Endothelial cell (in vitro differentiated cells): ENCODE measurements around the gene IWS1. TPM values are rescaled to one million over a fixed set of nuclear protein-coding genes. Genes with fewer than 3 reads are reported as not detected.
"Not testable (repeated sequence)": the region's sequence is repeated elsewhere in the genome, so short reads cannot be mapped to it uniquely, and the experiment has no call there.

Source experiments
- DNase-seq: peaks from one replicate; pipeline ENCODE4 v3.0.0; 2021; ENCODE audit warnings: low spot score
- H3K27ac Mint-ChIP-seq: one replicate; pipeline ENCODE4 v1.8.0; 2021; ENCODE audit warnings: mixed read lengths, inconsistent platforms; ENCODE audit not compliant: unreplicated experiment
- H3K27me3 Mint-ChIP-seq: one replicate; pipeline ENCODE4 v1.8.0; 2021; ENCODE audit warnings: mild to moderate bottlenecking, moderate library complexity, mixed read lengths, inconsistent platforms; ENCODE audit not compliant: unreplicated experiment
- H3K36me3 Mint-ChIP-seq: one replicate; pipeline ENCODE4 v1.8.0; 2021; ENCODE audit warnings: mild to moderate bottlenecking, low read depth, mixed read lengths, inconsistent platforms; ENCODE audit not compliant: unreplicated experiment
- H3K4me1 Mint-ChIP-seq: one replicate; pipeline ENCODE4 v1.8.0; 2021; ENCODE audit warnings: mild to moderate bottlenecking, mixed read lengths, inconsistent platforms; ENCODE audit not compliant: unreplicated experiment
- H3K4me3 Mint-ChIP-seq: one replicate; pipeline ENCODE4 v1.8.0; 2021; ENCODE audit warnings: mild to moderate bottlenecking, mixed read lengths, inconsistent platforms; ENCODE audit not compliant: unreplicated experiment
- H3K9me3 Mint-ChIP-seq: one replicate; pipeline ENCODE4 v1.8.0; 2021; ENCODE audit warnings: mixed read lengths, inconsistent platforms; ENCODE audit not compliant: unreplicated experiment
- total RNA-seq: library from RNA; stranded (reverse); fragmentation: NEBNext Ultra II Directional; extraction: Animal tissue kit (Norgen Biotek cat#: 25700); gene quantifications from one replicate; pipeline ENCODE4 v1.2.1, GENCODE V29; 2021; ENCODE audit not compliant: unreplicated experiment
- TF ChIP-seq, protein P1 (sequence below): fragments of 200-600 bp; sonication (generic); IDR thresholded peaks from one replicate; pipeline ENCODE4 v1.5.0; 2021; ENCODE audit warnings: antibody characterized with exemption; ENCODE audit not compliant: unreplicated experiment

Gene IWS1
- total RNA-seq, 1 donor from 2014 or later = 50.5 TPM

DNA sequence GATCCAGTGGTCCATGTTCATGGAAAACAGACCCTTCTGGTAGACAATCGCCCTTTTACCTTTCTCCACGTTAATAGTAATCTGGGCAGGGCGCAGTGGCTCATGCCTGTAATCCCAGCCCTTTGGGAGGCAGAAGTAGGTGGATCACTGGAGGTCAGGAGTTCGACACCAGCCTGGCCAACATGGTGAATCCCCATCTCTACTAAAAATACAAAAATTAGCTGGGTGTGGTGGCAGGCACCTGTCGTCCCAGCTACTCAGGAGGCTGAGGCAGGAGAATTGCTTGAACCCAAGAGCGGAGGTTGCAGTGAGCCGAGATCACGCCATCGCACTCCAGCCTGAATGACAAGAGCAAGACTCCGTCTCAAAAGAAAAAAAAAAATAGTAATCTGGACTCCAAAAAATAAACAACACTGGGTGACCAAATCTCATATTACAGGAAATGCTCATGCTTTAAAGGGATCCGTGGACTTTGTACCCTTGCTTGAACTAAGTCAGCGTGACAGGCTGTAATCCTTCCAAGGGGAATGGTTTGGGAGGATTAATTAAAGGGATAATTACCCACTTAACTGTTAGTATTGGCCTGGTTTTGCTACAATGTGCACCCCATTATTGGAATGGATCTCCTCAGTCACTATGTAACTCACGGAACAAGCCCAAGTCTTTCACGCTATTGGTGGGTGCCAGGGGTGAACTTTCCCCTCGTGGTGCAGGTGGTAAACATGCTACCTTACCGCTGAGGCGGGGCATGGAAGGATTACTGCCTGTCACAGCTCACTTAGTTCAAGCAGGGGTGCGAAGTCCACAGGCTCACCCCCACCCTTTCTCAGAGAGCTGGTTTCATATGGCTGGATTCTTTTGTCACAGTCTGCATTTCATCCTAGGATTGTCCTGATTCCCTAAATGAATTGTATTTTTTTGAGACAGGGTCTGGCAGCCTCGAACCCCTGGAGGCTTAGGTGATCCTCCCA is 71.4 kb downstream of the IWS1 start:
- no peak overlapping the region for H3K27ac Mint-ChIP-seq
- no peak overlapping the region for H3K4me3 Mint-ChIP-seq
- H3K36me3 Mint-ChIP-seq = no peaks in the 10 kb centered on the region
- H3K27me3 Mint-ChIP-seq = peaks cover 4% of the 10 kb centered on the region
- TF ChIP-seq, protein P1, sequence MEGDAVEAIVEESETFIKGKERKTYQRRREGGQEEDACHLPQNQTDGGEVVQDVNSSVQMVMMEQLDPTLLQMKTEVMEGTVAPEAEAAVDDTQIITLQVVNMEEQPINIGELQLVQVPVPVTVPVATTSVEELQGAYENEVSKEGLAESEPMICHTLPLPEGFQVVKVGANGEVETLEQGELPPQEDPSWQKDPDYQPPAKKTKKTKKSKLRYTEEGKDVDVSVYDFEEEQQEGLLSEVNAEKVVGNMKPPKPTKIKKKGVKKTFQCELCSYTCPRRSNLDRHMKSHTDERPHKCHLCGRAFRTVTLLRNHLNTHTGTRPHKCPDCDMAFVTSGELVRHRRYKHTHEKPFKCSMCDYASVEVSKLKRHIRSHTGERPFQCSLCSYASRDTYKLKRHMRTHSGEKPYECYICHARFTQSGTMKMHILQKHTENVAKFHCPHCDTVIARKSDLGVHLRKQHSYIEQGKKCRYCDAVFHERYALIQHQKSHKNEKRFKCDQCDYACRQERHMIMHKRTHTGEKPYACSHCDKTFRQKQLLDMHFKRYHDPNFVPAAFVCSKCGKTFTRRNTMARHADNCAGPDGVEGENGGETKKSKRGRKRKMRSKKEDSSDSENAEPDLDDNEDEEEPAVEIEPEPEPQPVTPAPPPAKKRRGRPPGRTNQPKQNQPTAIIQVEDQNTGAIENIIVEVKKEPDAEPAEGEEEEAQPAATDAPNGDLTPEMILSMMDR = no peak
- H3K4me1 Mint-ChIP-seq = peaks cover 4% of the 10 kb centered on the region
- DNase-seq = no peak
- no peaks in the 10 kb centered on the region for H3K9me3 Mint-ChIP-seq

DNA sequence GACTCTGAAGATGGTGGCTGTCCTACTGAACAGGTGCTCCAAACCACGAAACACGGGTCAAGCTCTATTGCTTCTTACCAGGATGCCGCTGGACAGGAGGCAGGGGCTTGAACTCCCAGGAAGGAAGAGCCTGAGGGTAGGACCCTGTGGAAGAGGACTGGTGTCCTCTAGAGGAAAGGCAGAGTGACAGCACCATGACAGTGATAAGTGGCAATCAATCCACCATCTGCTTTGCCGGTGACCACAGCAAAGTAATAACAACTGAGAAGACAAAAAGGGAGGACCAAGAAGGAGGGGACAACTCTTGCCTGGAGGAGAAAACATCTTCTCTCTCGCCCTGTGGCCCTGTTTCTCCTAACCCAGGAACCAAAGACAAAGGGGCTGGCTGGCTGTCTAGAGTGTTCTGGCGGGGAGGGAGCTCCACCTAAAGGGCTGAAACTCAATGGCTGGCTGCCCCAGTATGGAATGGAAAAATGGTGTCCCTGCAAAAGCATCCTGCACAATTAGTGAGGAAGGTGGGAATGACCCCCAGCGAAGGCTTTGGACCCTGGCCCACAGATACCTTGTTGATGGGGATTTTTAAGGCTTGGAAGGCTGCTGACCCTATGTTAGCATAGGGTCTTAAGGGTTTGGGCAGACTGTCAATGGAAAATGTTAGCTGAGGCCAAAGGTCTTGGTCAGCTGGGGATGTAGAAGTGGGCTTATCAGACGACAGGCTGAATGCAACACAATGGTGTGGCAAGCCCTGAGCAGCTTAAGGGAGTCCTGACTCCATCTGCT is 72.7 kb downstream of the IWS1 start:
- DNase-seq = no peak
- H3K27ac Mint-ChIP-seq = no peak overlapping the region

DNA sequence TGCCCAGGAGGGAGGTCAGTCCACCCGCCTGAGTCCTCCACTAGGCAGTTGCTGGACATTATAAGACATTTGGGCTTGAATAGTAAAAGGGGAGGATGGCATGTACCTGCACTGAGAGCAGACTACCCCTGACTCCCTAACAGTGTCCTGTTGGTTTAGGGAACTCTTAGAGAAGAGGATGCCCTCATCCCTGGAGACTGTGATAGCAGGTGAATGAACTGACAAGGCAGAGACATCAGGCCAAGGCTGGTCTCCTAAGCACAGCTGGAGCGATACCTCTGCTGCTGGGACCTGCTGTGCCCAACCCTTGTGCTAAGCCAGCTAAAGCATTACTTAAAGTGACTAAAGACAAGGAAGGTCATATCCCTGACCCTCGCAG is 73.3 kb downstream of the IWS1 start:
- Mint-ChIP-seq H3K9me3 (no peaks in the 10 kb centered on the region), H3K27me3 (peaks cover 4% of the 10 kb centered on the region), H3K4me3 (no peak overlapping the region), H3K36me3 (no peaks in the 10 kb centered on the region), H3K27ac (no peak overlapping the region), H3K4me1 (peaks cover 4% of the 10 kb centered on the region)
- TF ChIP-seq, protein P1 = no peak
- DNase-seq = no peak

More for the DNA sequence above, 72.7 kb downstream of the IWS1 start:
- H3K36me3 Mint-ChIP-seq = no peaks in the 10 kb centered on the region
- no peak overlapping the region for H3K4me3 Mint-ChIP-seq
- H3K27me3 Mint-ChIP-seq = peaks cover 4% of the 10 kb centered on the region
- H3K9me3 Mint-ChIP-seq = no peaks in the 10 kb centered on the region
- peaks cover 4% of the 10 kb centered on the region for H3K4me1 Mint-ChIP-seq
- TF ChIP-seq, protein P1 = no peak

DNA sequence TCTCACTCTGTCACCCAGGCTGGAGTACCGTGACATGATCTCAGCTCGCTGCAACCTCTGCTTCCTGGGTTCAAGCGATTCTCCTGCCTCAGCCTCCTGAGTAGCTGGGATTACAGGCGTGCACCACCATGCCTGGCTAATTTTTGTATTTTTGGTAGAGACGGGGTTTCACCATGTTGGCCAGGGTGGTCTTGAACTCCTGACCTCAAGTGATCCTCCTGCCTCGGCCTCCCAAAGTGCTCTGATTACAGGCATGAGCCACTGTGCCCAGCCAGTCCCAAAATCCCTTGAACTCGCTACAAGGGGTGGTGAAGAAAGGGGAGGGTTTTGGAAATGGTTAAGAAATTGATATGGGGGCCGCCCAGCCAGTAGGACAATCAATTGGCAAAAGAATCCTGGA is 73.9 kb downstream of the IWS1 start:
- not testable (repeated sequence) for H3K36me3 Mint-ChIP-seq, H3K4me1 Mint-ChIP-seq, DNase-seq, H3K27ac Mint-ChIP-seq, H3K4me3 Mint-ChIP-seq, H3K9me3 Mint-ChIP-seq, H3K27me3 Mint-ChIP-seq

DNA sequence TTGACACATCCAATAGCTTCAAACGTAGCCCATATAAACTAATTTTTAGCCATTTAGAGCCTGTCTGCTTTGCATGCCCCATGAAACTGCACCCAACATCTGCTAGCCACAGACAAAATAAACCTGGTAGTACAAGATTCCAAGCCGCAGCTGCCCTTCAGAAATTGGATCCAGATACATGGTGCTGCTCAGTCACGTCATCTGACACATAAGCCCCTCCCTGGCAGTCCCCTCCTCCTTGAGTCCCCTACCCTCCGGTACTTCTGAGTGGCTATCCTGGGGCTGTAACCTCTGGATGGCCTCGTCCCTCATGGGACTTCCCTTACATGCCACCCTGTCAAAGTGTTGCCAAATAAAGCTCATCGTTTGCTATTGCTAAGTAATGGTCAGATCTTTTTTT is 74.3 kb downstream of the IWS1 start:
- DNase-seq = no peak
- Mint-ChIP-seq H3K27ac (no peak overlapping the region), H3K4me3 (no peak overlapping the region), H3K36me3 (no peaks in the 10 kb centered on the region), H3K4me1 (peaks cover 4% of the 10 kb centered on the region), H3K9me3 (no peaks in the 10 kb centered on the region), H3K27me3 (peaks cover 4% of the 10 kb centered on the region)
- TF ChIP-seq, protein P1 = no peak
